HCT116 (cell line): ENCODE results near the gene ZBTB39. TPM values are rescaled to one million over a fixed set of nuclear protein-coding genes. Genes with fewer than 3 reads are reported as not detected.
"Not testable (repeated sequence)": the region's sequence is repeated elsewhere in the genome, so short reads cannot be mapped to it uniquely, and the experiment has no call there.

Experiments used
- ATAC-seq: fragments of 200-7000 bp; cut with Tn5 transposase; 2 replicates; pipeline ENCODE4 v1.9.1; 2020; ENCODE audit warnings: mild to moderate bottlenecking, moderate library complexity
- BruUV-seq: library from RNA; stranded (reverse); fragments of 400-500 nt; replicated peaks from 2 replicates; lab custom pipeline; 2021; lab: Mats Ljungman, UMichigan
- CTCF ChIA-PET: fragments of 300-600 bp; sonication (Branson Sonifier 250); formaldehyde crosslinking; loops from one replicate; lab custom pipeline; 2021; ENCODE audit warnings: antibody characterized with exemption; lab: Charles Lee
- POLR2A ChIA-PET: fragments of 300-600, 350-600 bp; sonication (Branson Sonifier 250); formaldehyde crosslinking; loops from one replicate; lab custom pipeline; 2021; ENCODE audit warnings: antibody characterized with exemption; lab: Charles Lee
- RAD21 ChIA-PET, 2 experiments: fragments of 300-600 bp; sonication (Branson Sonifier 250); formaldehyde crosslinking; loops; one replicate each; lab custom pipeline; 2023; ENCODE audit warnings: low total read pairs in 2 of 2; ENCODE audit not compliant: uncharacterized antibody in 2 of 2, unreplicated experiment in 2 of 2, low non-redundant PET in 1 of 2; lab: Charles Lee
- DNase-seq: peaks from one replicate; pipeline ENCODE4 v3.0.0-alpha.2; 2010; ENCODE audit warnings: low read depth, low spot score
- H2AFZ ChIP-seq: fragments of 200-600 bp; shearing (Covaris generic), sonication (generic); 2 replicates; pipeline ENCODE4 v1.6.1; 2017; ENCODE audit warnings: low read depth, mixed run types, mixed read lengths, antibody characterized with exemption, low read length; ENCODE audit not compliant: poor library complexity, severe bottlenecking
- H3K27ac ChIP-seq: 2 replicates; pipeline ENCODE4 v1.5.1; 2012; ENCODE audit warnings: low read depth, low read length
- H3K27me3 ChIP-seq: fragments of 200-600 bp; sonication (generic); 2 replicates; pipeline ENCODE4 v1.6.1; 2016; ENCODE audit warnings: mixed run types, low read length, mixed read lengths; ENCODE audit not compliant: insufficient read depth
- H3K36me3 ChIP-seq, 2 experiments: fragments of 200-500 bp in 1 of 2; fragments of 200-600 bp in 1 of 2; sonication (Bioruptor generic) in 1 of 2; sonication (generic) in 1 of 2; 2 replicates each; pipeline versions ENCODE4 v1.5.1 to v1.6.1; 2014 to 2016; ENCODE audit warnings: low read length in 2 of 2, inconsistent platforms in 1 of 2, mixed read lengths in 1 of 2, mixed run types in 1 of 2; ENCODE audit not compliant: insufficient read depth in 2 of 2, control insufficient read depth in 1 of 2
- H3K4me1 ChIP-seq, 2 experiments: fragments of 200-600 bp in 1 of 2; sonication (generic) in 1 of 2; 2 replicates each; pipeline versions ENCODE4 v1.5.1 to v1.6.1; 2012 to 2017; ENCODE audit warnings: low read length in 2 of 2, inconsistent platforms in 1 of 2, mild to moderate bottlenecking in 1 of 2, mixed read lengths in 1 of 2, mixed run types in 1 of 2, moderate library complexity in 1 of 2; ENCODE audit not compliant: insufficient read depth in 2 of 2, control insufficient read depth in 1 of 2
- H3K4me2 ChIP-seq: fragments of 200-600 bp; sonication (generic); 2 replicates; pipeline ENCODE4 v1.6.1; 2017; ENCODE audit warnings: mixed run types, low read length, mixed read lengths
- H3K4me3 ChIP-seq, 2 experiments: fragments of 200-600 bp in 1 of 2; sonication (generic) in 1 of 2; replicated peaks in 1 of 2; 2 replicates each; pipeline ENCODE4 v1.5.1; 2011 to 2016; ENCODE audit warnings: low read length in 2 of 2, control low read depth in 1 of 2, low read depth in 1 of 2, mild to moderate bottlenecking in 1 of 2, mixed read lengths in 1 of 2, mixed run types in 1 of 2
- H3K79me2 ChIP-seq: fragments of 200-600 bp; sonication (generic); 2 replicates; pipeline ENCODE4 v1.6.1; 2017; ENCODE audit warnings: mild to moderate bottlenecking, mixed run types, low read length, moderate library complexity, mixed read lengths; ENCODE audit not compliant: insufficient read depth
- H3K9ac ChIP-seq: fragments of 200-600 bp; sonication (generic); 2 replicates; pipeline ENCODE4 v1.6.1; 2016; ENCODE audit warnings: low read length, mixed read lengths
- H3K9me2 ChIP-seq: fragments of 200-600 bp; sonication (generic), shearing (Covaris generic); 2 replicates; pipeline ENCODE4 v1.6.1; 2017; ENCODE audit warnings: mixed run types, mild to moderate bottlenecking, moderate library complexity; ENCODE audit not compliant: insufficient read depth
- H3K9me3 ChIP-seq, 2 experiments: fragments of 200-500 bp in 1 of 2; fragments of 200-600 bp in 1 of 2; sonication (Bioruptor generic) in 1 of 2; sonication (generic) in 1 of 2; 2 replicates each; pipeline ENCODE4 v1.6.1; 2014 to 2017; ENCODE audit warnings: low read length in 2 of 2, mixed read lengths in 2 of 2, inconsistent platforms in 1 of 2, low read depth in 1 of 2, mild to moderate bottlenecking in 1 of 2, mixed run types in 1 of 2, moderate library complexity in 1 of 2; ENCODE audit not compliant: control insufficient read depth in 1 of 2, insufficient read depth in 1 of 2
- H4K20me1 ChIP-seq: fragments of 200-600 bp; sonication (generic), shearing (Covaris generic); 2 replicates; pipeline ENCODE4 v1.6.1; 2017; ENCODE audit warnings: mixed run types, mild to moderate bottlenecking, moderate library complexity; ENCODE audit not compliant: insufficient read depth
- intact Hi-C: fragments of 100-400 bp; cut with micrococcal nuclease; formaldehyde crosslinking; loops from 2 replicates; pipeline ENCODE4 v1.10.0; 2022
- total RNA-seq: library from RNA; stranded (reverse); gene quantifications from one replicate; pipeline ENCODE4 v1.2.1, GENCODE V29; 2021; ENCODE audit not compliant: unreplicated experiment

ZBTB39 gene
- total RNA-seq, 1 experiment from 2014 or later = 12.3 TPM

DNA sequence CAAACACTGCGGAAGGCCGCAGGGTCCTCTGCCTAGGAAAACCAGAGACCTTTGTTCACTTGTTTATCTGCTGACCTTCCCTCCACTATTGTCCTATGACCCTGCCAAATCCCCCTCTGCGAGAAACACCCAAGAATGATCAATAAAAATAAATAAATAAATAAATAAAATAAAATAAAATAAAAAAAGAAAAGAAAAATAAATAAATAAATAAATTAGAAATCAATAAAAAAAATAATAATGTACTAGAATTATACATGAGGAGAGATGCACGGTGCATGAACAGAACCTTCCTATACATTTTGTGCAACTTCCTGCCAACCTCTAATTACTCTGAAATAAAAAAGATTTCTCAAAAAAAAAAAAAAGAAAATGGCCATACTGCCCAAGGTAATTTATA lies 41.2 kb downstream of the ZBTB39 start:
- RAD21 ChIA-PET, CTCF ChIA-PET, H3K36me3 ChIP-seq, H3K4me2 ChIP-seq, H3K4me1 ChIP-seq, BruUV-seq, intact Hi-C loops, H4K20me1 ChIP-seq, ATAC-seq, H3K9ac ChIP-seq, POLR2A ChIA-PET, H3K79me2 ChIP-seq, H3K27me3 ChIP-seq, H3K27ac ChIP-seq, H3K4me3 ChIP-seq, H2AFZ ChIP-seq, DNase-seq, H3K9me2 ChIP-seq, H3K9me3 ChIP-seq: not testable (repeated sequence)

DNA sequence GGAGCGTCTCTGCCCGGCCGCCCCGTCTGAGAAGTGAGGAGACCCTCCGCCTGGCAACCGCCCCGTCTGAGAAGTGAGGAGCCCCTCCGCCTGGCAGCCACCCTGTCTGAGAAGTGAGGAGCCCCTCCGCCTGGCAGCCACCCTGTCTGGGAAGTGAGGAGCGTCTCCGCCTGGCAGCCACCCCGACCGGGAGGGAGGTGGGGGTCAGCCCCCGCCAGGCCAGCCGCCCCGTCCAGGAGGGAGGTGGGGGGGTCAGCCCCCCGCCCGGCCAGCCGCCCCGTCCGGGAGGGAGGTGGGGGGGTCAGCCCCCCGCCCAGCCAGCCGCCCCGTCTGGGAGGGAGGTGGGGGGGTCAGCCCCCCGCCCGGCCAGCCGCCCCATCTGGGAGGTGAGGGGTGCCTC lies 42.8 kb downstream of the ZBTB39 start:
- CTCF ChIA-PET, RAD21 ChIA-PET, ATAC-seq: not testable (repeated sequence)

DNA sequence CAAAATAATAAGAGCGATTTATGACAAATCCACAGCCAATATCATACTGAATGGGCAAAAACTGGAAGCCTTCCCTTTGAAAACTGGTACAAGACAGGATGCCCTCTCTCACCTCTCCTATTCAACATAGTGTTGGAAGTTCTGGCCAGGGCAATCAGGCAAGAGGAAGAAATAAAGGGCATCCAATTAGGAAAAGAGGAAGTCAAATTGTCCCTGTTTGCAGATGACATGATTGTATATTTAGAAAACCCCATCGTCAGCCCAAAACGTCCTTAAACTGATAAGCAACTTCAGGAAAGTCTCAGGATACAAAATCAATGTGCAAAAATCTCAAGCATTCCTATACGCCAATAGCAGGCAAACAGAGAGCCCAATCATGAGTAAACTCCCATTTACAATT lies 44.1 kb downstream of the ZBTB39 start:
- H3K27ac ChIP-seq, H3K9me3 ChIP-seq, H3K4me2 ChIP-seq, H3K9me2 ChIP-seq, ATAC-seq, H3K27me3 ChIP-seq, intact Hi-C loops, H3K4me3 ChIP-seq, H3K9ac ChIP-seq, H3K79me2 ChIP-seq, CTCF ChIA-PET, BruUV-seq, POLR2A ChIA-PET, H3K4me1 ChIP-seq, H4K20me1 ChIP-seq, RAD21 ChIA-PET, H3K36me3 ChIP-seq, H2AFZ ChIP-seq, DNase-seq: not testable (repeated sequence)

More for the DNA sequence above, 42.8 kb downstream of the ZBTB39 start:
- H4K20me1 ChIP-seq, H3K36me3 ChIP-seq, H2AFZ ChIP-seq, H3K27me3 ChIP-seq, H3K9ac ChIP-seq, H3K9me3 ChIP-seq, H3K4me1 ChIP-seq, H3K9me2 ChIP-seq, BruUV-seq, POLR2A ChIA-PET, H3K4me3 ChIP-seq, H3K79me2 ChIP-seq, H3K4me2 ChIP-seq, H3K27ac ChIP-seq, intact Hi-C loops, DNase-seq: not testable (repeated sequence)
